ENCODE results near the gene NPPC.

The NPPC gene

GRCh38 chr2:231920795-231921194 lies 5.4 kb downstream of the NPPC start:
- no peak for TF ChIP-seq CTCF (IDR thresholded peaks at IDR 0.05; ENCODE audit: control insufficient read depth, extremely low read depth, insufficient read depth)
- no peak for DNase-seq (ENCODE audit: low read depth)
- no peak overlapping the region for H3K4me3 ChIP-seq (ENCODE audit: low read depth, low read length)

- no peak overlapping the region for H3K4me3 ChIP-seq (ENCODE audit: low read depth, low read length)
- no peak for DNase-seq (ENCODE audit: low read depth)
- TF ChIP-seq CTCF (IDR thresholded peaks at IDR 0.05; ENCODE audit: control insufficient read depth, extremely low read depth, insufficient read depth), result no peak
Measured at GRCh38 chr2:231920366-231920765, 5.8 kb downstream of the NPPC start.

DNA sequence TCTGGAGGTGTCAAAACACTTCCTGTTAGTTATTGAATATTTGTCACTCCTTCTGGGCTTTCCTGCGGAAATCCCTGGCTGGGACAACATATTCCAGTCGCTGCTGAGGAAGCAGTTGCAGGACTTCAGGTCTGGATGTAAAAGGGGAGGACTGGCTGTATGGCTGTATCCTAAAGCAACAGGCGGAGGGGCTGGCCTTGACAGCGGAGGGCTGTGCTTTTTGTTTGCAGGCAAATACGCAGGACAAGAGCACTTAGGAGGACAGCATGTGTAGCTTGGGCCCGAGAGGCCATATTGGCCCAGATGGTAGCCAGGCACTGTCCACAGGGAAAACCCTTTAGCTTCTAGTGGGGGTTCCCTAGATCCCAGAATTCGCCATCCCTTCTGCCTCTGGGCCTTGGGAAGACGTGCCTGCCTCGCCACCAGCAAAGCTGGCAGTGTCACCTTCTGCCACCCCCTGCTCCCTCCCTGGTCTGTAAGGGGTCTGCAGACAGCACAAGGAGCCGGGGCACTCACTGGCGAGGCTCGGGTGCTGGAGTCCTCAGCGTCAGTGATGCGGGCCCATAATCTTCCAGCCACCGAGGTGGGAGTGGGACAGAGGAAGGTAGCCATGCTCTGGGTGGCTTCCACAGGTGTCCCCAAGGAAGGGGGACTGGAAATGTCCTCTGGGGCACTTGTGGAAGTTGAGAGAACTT lies 6.7 kb downstream of the NPPC start:
- H3K4me3 ChIP-seq (ENCODE audit: low read depth, low read length), result no peak overlapping the region
- no peak for TF ChIP-seq CTCF (IDR thresholded peaks at IDR 0.05; ENCODE audit: control insufficient read depth, extremely low read depth, insufficient read depth)
- no peak for DNase-seq (ENCODE audit: low read depth)

GRCh38 chr2:231918501-231919330 lies 7.5 kb downstream of the NPPC start:
- no peak for DNase-seq (ENCODE audit: low read depth)
- no peak overlapping the region for H3K4me3 ChIP-seq (ENCODE audit: low read depth, low read length)
- TF ChIP-seq CTCF (IDR thresholded peaks at IDR 0.05; ENCODE audit: control insufficient read depth, extremely low read depth, insufficient read depth), result no peak

DNA sequence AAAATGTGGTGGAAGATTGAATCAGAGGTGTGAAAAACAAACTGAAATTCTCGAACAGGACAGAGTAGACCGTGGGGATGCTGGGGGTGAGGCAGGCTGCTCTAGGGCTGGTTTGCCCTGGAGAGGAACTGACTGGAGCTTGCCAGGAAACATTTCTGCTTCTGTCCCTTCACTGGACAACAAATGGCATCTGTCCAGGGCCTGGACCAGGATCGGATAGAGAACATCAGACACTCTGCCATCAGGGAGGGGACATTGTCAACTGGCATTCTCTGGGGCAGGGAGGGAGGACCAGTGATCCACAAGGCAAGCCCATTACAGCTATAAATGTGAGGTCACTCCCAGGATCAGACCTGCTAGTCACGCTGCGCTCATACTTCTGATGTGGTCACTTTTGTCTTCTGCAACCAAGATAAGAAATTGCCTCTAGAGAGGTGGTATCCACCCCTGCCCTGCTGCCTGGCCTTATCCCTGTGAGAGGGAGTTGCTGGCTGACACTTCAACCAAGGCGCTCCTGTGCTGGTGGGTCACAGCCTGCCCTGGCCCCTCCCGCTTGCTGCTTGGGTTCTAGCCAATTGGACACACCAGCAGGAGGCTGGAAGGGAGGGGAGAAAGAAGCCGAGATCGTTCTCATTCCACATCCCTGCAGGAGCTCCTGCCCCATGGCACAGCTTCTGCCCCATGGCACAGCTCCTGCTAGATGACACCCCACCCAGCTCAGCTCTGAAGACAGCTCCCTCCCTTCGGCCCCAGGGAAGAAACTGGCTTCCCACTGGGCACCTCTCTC lies 8.7 kb downstream of the NPPC start:
- no peak for DNase-seq (ENCODE audit: low read depth)

More for the DNA sequence above, 8.7 kb downstream of the NPPC start:
- H3K4me3 ChIP-seq (ENCODE audit: low read depth, low read length), result no peak overlapping the region
- TF ChIP-seq CTCF (IDR thresholded peaks at IDR 0.05; ENCODE audit: control insufficient read depth, extremely low read depth, insufficient read depth), result no peak
